OCI-LY7 (cell line): ENCODE data around the gene ARHGAP19. TPM values are rescaled to one million over a fixed set of nuclear protein-coding genes. Genes with fewer than 3 reads are reported as not detected.

Source experiments
- BruUV-seq: library from RNA; stranded (reverse); fragments of 400-500 nt; replicated peaks from 2 replicates; lab custom pipeline; 2021; lab: Mats Ljungman, UMichigan
- CTCF ChIA-PET: fragments of 300-600 bp; sonication (Branson Sonifier 250); formaldehyde crosslinking; loops from one replicate; lab custom pipeline; 2022; ENCODE audit warnings: antibody characterized with exemption; ENCODE audit not compliant: unreplicated experiment; lab: Charles Lee
- POLR2A ChIA-PET: fragments of 300-600 bp; sonication (Branson Sonifier 250); formaldehyde crosslinking; loops from one replicate; lab custom pipeline; 2022; ENCODE audit warnings: antibody characterized with exemption; lab: Charles Lee
- DNase-seq: peaks from one replicate; pipeline ENCODE4 v3.0.0-alpha.2; 2015; ENCODE audit warnings: low spot score
- H2AFZ ChIP-seq: fragments of 200-600 bp; sonication (generic), shearing (Covaris generic); 2 replicates; pipeline ENCODE4 v1.6.1; 2014; ENCODE audit warnings: mild to moderate bottlenecking, antibody characterized with exemption, low read length, moderate library complexity
- H3K27ac ChIP-seq: fragments of 200-600 bp; sonication (generic); 2 replicates; pipeline ENCODE4 v1.5.1; 2014; ENCODE audit warnings: mixed run types, low read depth, mild to moderate bottlenecking, moderate library complexity, low read length, inconsistent platforms; ENCODE audit not compliant: poor library complexity, severe bottlenecking
- H3K36me3 ChIP-seq: fragments of 200-600 bp; sonication (generic); 2 replicates; pipeline ENCODE4 v1.6.1; 2014; ENCODE audit warnings: mild to moderate bottlenecking, antibody characterized with exemption, low read length, moderate library complexity, mixed read lengths; ENCODE audit not compliant: insufficient read depth
- H3K4me1 ChIP-seq: fragments of 200-600 bp; sonication (generic); 2 replicates; pipeline ENCODE4 v1.5.1; 2014; ENCODE audit warnings: mild to moderate bottlenecking, low read length; ENCODE audit not compliant: insufficient read depth, poor library complexity, severe bottlenecking
- H3K4me2 ChIP-seq: fragments of 200-600 bp; sonication (generic); 2 replicates; pipeline ENCODE4 v1.6.1; 2014; ENCODE audit warnings: mild to moderate bottlenecking, low read length
- H3K4me3 ChIP-seq: fragments of 200-600 bp; sonication (generic); 2 replicates; pipeline ENCODE4 v1.5.1; 2014; ENCODE audit warnings: mild to moderate bottlenecking, low read depth, low read length; ENCODE audit not compliant: poor library complexity, severe bottlenecking
- H3K79me2 ChIP-seq: fragments of 200-600 bp; sonication (generic); 2 replicates; pipeline ENCODE4 v1.6.1; 2016; ENCODE audit warnings: low read depth, mild to moderate bottlenecking, low read length, moderate library complexity, mixed read lengths; ENCODE audit not compliant: insufficient read depth
- H3K9me2 ChIP-seq: fragments of 200-600 bp; sonication (generic); 2 replicates; pipeline ENCODE4 v1.6.1; 2016; ENCODE audit warnings: mild to moderate bottlenecking, low read length, mixed read lengths; ENCODE audit not compliant: insufficient read depth
- H3K9me3 ChIP-seq: fragments of 200-600 bp; sonication (generic); 2 replicates; pipeline ENCODE4 v1.6.1; 2014; ENCODE audit warnings: mild to moderate bottlenecking, mixed run types, low read length, mixed read lengths
- H4K20me1 ChIP-seq: fragments of 200-600 bp; sonication (generic); 2 replicates; pipeline ENCODE4 v1.6.1; 2014; ENCODE audit warnings: mild to moderate bottlenecking, antibody characterized with exemption, low read length, moderate library complexity, mixed read lengths; ENCODE audit not compliant: insufficient read depth
- CTCF ChIP-seq: fragments of 200-600 bp; sonication (generic); conservative IDR thresholded peaks from 2 replicates; pipeline ENCODE4 v1.5.1; 2014; ENCODE audit warnings: mild to moderate bottlenecking, antibody characterized with exemption, low read length, moderate library complexity, mixed read lengths
- EZH2phosphoT487 ChIP-seq: fragments of 200-600 bp; sonication (generic); IDR thresholded peaks from 2 replicates; pipeline ENCODE4 v1.6.1; 2018; ENCODE audit warnings: low read depth, borderline replicate concordance, mild to moderate bottlenecking, mixed run types, antibody characterized with exemption, low read length, moderate library complexity, mixed read lengths
- intact Hi-C: fragments of 100-400 bp; cut with micrococcal nuclease; formaldehyde crosslinking; loops from one replicate; pipeline ENCODE4 v1.10.0; 2022; ENCODE audit not compliant: unreplicated experiment
- total RNA-seq, 2 experiments: library from RNA; depleted of rRNA in 1 of 2; stranded (reverse); fragments of >200 nt in 1 of 2; shearing (Covaris generic) in 1 of 2; gene quantifications; 2 replicates each; pipeline ENCODE4 v1.2.3, GENCODE V29; 2014 to 2022

ARHGAP19 gene
- total RNA-seq, 2 experiments from 2014 or later, result 34.1 to 60.5 TPM

DNA sequence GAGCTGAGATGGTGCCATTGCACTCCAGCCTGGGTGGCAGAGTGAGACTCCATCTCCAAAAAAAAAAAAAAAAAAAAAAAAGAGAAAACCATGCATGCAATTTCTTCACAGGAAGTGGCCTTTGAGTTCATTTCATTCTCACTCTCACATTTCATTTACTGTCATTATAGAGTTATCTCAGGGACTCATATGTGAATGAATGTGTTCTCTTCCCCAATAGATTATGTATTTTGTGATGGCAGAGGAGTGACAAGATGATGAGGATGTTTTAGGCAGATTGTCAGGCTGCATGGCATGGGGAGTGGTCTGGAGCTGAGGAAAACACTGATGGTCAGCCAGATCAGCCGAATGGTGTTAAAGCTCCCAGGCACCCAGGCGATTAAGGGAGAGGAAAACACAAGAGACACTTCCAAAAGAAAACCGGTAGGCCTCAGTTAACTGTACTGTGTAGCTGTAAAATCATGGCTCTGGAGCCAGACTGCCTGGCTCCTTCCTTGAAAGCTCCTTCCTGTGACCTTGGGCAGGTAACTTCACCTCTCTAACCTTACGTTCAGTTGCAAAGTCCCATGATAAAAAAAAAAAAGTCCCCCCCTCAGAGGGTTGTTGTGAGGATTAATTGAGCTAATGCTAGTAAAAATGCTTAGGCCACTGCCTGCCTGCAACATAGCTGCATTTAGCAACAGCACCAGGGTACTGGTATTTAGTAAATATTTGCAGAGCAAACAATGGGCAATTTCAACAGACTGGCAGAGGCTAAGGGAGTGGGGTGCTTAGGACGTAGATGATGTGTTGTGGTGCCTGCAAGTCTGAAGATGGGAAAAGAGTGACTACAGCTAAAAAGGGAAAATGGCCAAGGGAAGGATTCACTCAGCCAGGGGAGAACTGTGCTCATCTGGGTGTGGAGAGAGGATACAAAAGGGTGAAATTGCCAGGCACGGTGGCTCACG, 35.2 kb upstream of the ARHGAP19 start:
- peaks cover 6% of the 10 kb centered on the region; the same call in 1 of the 2 replicates for H3K36me3 ChIP-seq
- BruUV-seq, result no TSS peak
- TF ChIP-seq CTCF (no peak), EZH2phosphoT487 (no peak)
- intact Hi-C loops, result no loop called here
- peaks cover 12% of the 10 kb centered on the region for H3K4me1 ChIP-seq
- H4K20me1 ChIP-seq, result no peaks in the 10 kb centered on the region
- no peaks in the 10 kb centered on the region for H3K9me2 ChIP-seq
- no peak overlapping the region for H3K4me3 ChIP-seq
- no peaks in the 10 kb centered on the region for H3K9me3 ChIP-seq
- DNase-seq, result no peak
- ChIA-PET CTCF (interaction anchor here (0.6 kb wide), 1 partner anchor 208 kb away, joined by 3 read pairs; no protein-coding TSS in a partner anchor), POLR2A (interaction anchor here (0.6 to 4.2 kb wide), 4 partner anchors 8 to 90 kb away, joined by 3 to 21 read pairs (median 6); partner anchors contain the start of gene FRAT1)
- H3K4me2 ChIP-seq, result no peak overlapping the region
- no peak overlapping the region for H3K27ac ChIP-seq
- H2AFZ ChIP-seq, result no peak overlapping the region
- H3K79me2 ChIP-seq, result no peaks in the 10 kb centered on the region; the same call in 1 of the 2 replicates

DNA sequence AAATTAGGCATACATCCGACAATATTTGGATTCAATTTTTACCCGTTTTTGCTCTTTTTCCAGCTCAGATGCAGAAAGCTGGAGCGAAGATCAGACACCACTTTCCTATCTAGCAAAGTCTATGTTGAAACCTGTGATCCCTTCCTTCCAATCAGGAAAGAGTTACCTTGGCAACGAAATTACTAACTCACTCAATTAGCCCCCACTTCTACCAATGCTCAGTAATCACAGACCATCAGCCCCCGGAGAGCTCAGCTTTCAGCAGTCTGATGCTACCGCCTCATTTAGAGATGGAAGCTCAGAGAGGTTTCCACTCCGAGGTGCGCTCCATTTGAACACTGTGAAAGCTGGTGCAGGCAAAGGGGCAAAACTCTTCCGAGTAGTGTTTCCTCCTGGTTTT, 33.3 kb upstream of the ARHGAP19 start:
- CTCF ChIA-PET, result no interaction called here

More for the DNA sequence above, 33.3 kb upstream of the ARHGAP19 start:
- TF ChIP-seq EZH2phosphoT487 (no peak), CTCF (no peak)
- Histone ChIP-seq H3K4me1 (peaks cover 4% of the 10 kb centered on the region), H3K36me3 (peaks cover 6% of the 10 kb centered on the region; the same call in 1 of the 2 replicates), H3K27ac (no peak overlapping the region), H3K4me3 (no peak overlapping the region), H4K20me1 (no peaks in the 10 kb centered on the region), H2AFZ (no peak overlapping the region), H3K79me2 (no peaks in the 10 kb centered on the region), H3K9me3 (no peaks in the 10 kb centered on the region), H3K4me2 (no peak overlapping the region), H3K9me2 (no peaks in the 10 kb centered on the region)
- BruUV-seq, result no TSS peak
- intact Hi-C loops, result no loop called here
- no peak for DNase-seq
- POLR2A ChIA-PET, result no interaction called here
